AG04449 (cell line): ENCODE results near the gene KIAA1958.

Experiments
- CTCF ChIA-PET: fragments of 350-600 bp; formaldehyde crosslinking; extraction: SDS; loops from one replicate; lab custom pipeline; 2021; ENCODE audit warnings: antibody characterized with exemption; lab: Yijun Ruan, JAX
- POLR2A ChIA-PET: fragments of 400-600, 350-600 bp; formaldehyde crosslinking; extraction: SDS; loops from one replicate; lab custom pipeline; 2020; ENCODE audit warnings: antibody characterized with exemption, inconsistent platforms; lab: Yijun Ruan, JAX
- DNase-seq: peaks from one replicate; pipeline ENCODE4 v3.0.0-alpha.2; 2010; ENCODE audit warnings: low read depth, low spot score
- H3K4me3 ChIP-seq: 2 replicates; pipeline ENCODE4 v1.5.1; 2011; ENCODE audit warnings: low read depth, mild to moderate bottlenecking, control low read depth, low read length
- CTCF ChIP-seq: IDR thresholded peaks from one replicate; pipeline ENCODE4 v1.5.1; 2011; ENCODE audit warnings: mild to moderate bottlenecking, moderate library complexity, low read length, control low read depth, inconsistent platforms; ENCODE audit not compliant: insufficient read depth; ENCODE audit errors: missing control alignments

Gene KIAA1958

GRCh38 chr9:112465352-112465751 is 21.3 kb upstream of the KIAA1958 start:
- H3K4me3 ChIP-seq, result no peak overlapping the region
- POLR2A ChIA-PET, result no interaction called here
- DNase-seq, result no peak
- no peak for TF ChIP-seq CTCF
- CTCF ChIA-PET, result no interaction called here

GRCh38 chr9:112472996-112473395 is 13.6 kb upstream of the KIAA1958 start:
- DNase-seq, result no peak
- POLR2A ChIA-PET, result no interaction called here
- TF ChIP-seq CTCF, result no peak

GRCh38 chr9:112473986-112474385 is 12.6 kb upstream of the KIAA1958 start:
- CTCF ChIA-PET, result interaction anchor here (0.6 kb wide), 1 partner anchor 295 kb away, joined by 3 read pairs; no protein-coding TSS in a partner anchor
- no peak for DNase-seq
- no peak for TF ChIP-seq CTCF
- no peak overlapping the region for H3K4me3 ChIP-seq
- POLR2A ChIA-PET, result no interaction called here

More at GRCh38 chr9:112472996-112473395, 13.6 kb upstream of the KIAA1958 start:
- no peak overlapping the region for H3K4me3 ChIP-seq
- CTCF ChIA-PET, result no interaction called here

- DNase-seq, result no peak
- TF ChIP-seq CTCF, result no peak
- H3K4me3 ChIP-seq, result no peak overlapping the region
- ChIA-PET POLR2A (no interaction called here), CTCF (no interaction called here)
Measured at GRCh38 chr9:112475318-112475717, 11.3 kb upstream of the KIAA1958 start.

- ChIA-PET CTCF (interaction anchor here (1.5 kb wide), 2 partner anchors 229 to 235 kb away, joined by 3 to 5 read pairs; no protein-coding TSS in a partner anchor), POLR2A (no interaction called here)
- no peak for DNase-seq
- H3K4me3 ChIP-seq, result no peak overlapping the region
- TF ChIP-seq CTCF, result no peak
Measured at GRCh38 chr9:112477330-112477729, 9.3 kb upstream of the KIAA1958 start.

- ChIA-PET POLR2A (no interaction called here), CTCF (no interaction called here)
- no peak for TF ChIP-seq CTCF
- no peak overlapping the region for H3K4me3 ChIP-seq
- no peak for DNase-seq
Measured at GRCh38 chr9:112479221-112479620, 7.4 kb upstream of the KIAA1958 start.
